Measurements from ENCODE around the gene TFIP11.

The TFIP11 gene

DNA sequence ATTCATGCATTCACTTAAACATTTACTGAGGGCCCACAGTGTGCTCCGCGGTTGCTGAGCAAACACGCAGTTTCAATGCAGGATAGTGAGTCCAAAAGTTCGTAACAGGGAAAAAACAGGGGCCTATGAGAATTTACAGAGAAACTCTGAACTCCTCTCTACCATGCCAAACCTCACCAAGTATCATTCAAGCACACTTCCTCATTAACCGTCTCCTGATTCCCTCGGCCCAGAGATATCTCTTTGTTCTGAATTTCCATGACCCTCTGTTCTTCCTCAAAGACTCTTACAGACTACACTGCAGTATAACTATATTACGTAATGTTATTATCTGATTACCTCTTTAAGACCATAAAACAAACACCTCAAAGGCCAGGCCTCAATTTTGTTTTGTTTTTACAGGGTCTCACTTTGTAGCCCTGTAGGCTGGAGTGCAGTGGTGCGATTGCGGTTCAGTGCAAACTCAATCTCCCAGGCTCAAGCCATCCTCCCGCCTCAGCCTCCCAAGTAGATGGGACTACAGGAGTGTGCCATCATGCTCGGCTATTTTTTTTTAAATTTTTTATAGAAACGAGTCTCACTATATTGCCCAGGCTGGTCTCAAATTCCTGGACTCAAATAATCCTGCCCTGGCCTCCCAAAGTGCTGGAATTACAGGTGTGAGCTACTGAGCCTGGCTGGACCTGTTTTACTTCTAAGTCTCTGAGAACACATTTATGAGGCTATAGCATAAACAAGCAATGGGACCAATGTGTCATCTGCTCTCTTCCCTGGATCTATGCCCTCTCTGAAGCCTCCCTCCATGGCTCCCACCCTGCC lies 32.3 kb downstream of the TFIP11 start:
- DNase-seq (ENCODE audit: low read depth, low spot score) = no peak

GRCh38 chr22:26479043-26479791 lies 33.1 kb downstream of the TFIP11 start:
- DNase-seq (ENCODE audit: low read depth, low spot score) = no peak

DNA sequence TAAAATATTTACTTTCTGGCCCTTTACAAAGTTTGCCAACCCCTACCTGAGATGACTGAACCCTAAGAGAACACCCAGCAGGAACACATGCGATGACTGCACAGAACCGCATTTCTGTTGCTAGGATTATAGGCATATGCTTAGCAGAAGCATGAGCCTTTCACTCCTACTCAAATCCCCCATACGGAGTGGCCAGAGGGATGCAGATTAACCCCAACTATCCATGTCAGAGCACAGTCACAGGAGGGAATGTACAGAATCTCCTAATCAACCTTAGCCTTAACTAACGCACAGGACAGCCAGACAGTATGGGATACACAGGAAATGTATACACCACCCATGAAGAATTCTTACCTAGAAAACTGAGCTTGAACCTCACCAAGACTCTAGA lies 34.9 kb downstream of the TFIP11 start:
- no peak for DNase-seq (ENCODE audit: low read depth, low spot score)

DNA sequence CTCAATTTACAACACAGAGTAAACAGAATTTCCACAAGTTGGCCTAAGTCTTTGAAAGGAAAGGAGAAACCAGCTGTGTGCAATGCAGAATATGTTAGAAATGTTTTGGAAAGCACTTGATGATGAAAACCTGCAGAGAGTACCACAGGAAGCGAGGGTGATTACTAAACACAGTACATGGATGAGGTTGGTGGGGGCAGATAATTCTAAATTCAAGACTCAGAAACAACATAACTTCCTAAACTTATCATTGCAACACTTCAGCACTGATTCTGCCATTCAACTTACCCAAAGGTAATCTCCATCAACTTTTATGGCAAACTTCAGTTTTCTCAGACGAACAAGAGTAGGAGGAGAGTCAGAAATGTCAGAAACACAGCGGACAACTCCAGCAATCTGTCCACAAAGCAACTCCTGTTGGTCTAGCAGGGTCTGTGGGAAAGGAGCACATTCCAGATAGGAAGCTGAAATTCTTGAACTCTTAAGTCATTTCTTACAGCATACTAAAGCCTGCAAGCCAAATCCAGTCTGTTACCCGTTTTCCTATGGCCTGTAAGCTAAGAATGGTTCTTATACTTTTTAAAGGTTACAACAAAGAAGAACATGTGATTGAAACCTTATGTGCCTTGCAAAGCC lies 35.5 kb downstream of the TFIP11 start:
- DNase-seq (ENCODE audit: low read depth, low spot score) = no peak

DNA sequence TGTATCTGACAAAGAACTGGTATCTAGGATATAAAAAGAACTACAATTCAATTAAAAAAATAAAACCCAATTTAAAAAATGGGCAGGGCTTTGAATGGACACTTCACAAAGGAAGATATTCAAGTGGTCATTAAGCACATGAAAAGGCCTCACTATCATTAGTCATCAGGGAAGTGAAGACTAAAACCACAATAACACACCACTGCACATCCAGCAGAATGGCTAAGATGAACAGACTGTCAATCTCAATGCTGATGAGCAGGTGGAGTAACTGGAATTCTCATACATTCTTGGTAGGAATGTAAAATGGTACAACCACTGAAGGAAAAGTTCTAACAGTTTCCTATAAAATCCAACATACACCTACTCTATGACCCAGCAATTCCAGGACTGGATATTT lies 37.6 kb downstream of the TFIP11 start:
- DNase-seq (ENCODE audit: low read depth, low spot score) = no peak

DNA sequence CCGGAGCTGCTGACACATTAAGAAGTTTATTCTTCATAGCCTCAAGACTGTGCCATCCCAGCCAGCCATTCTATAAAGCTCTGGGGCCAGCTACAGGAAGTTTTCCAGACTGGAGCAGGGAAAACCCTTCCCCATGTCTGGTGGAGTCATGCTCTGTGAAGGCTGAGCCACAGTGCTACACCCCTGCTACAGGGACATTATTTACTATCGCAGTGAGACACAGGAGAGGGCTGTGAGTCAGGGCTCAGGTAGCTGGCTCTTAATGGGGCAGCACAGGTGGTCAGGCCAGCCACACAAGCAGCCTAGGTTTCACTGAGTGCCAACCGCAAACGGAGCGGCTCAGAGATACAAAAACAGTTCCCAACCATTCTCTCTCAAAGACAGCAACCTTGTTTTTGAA lies 40.8 kb downstream of the TFIP11 start:
- no peak for DNase-seq (ENCODE audit: low read depth, low spot score)

DNA sequence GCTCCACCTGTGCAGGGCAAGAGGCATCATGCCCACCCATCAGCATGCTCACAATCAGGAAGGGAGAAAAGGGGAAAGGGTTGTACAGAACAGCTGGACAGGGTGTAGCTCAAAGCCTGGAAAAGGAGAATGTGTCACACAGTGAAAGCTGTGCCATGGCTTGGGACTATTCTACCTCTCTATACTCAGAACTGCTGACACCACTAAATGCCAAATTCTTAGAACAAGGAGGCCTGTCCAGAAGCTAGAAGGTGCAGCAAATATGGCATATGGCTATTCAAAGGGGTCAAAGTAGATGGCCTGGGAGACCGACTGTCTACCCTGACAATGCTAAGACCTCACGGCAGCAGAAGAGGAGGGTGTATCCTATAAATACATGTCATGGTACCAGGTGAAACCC lies 41.5 kb downstream of the TFIP11 start:
- no peak for DNase-seq (ENCODE audit: low read depth, low spot score)

DNA sequence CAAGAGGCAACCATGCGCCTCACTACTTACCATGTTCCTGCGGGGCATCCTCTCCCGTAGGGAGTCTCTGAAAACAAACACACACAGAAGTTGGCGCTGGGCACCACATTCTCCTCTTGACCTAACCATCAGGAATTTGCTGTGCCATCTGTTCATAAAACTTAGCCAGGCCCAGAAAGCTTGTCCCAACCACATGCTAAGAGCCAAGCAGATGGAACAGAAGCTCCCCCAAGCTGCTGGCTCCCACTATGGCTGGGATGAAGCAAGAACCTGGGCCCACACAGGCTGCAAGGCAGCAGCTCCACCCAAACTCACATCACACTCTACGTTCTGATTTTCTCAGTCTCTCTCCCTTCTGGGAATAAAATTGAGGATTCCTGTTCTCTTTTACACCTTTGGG lies 46.1 kb downstream of the TFIP11 start:
- no peak for DNase-seq (ENCODE audit: low read depth, low spot score)

DNA sequence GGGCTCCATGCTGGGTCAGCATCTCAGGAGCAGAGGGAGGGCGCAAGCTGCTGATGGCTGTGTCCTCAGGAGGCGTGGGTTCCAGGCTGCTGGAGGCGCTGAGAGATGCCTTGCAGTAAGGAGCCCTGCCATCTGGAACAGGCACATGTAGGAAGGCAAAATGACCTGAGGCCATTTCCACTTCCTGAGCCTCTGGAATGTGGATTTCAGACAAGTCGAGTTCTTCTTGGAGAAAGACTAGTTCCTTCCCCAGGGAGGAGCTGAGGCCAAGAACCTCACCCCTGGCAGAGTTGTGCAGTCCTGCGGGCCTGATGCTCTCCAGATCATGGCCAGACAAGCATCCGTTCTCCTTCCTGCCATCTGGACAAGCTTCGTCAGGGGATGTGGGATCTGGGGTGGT lies 48.0 kb downstream of the TFIP11 start:
- no peak for DNase-seq (ENCODE audit: low read depth, low spot score)

DNA sequence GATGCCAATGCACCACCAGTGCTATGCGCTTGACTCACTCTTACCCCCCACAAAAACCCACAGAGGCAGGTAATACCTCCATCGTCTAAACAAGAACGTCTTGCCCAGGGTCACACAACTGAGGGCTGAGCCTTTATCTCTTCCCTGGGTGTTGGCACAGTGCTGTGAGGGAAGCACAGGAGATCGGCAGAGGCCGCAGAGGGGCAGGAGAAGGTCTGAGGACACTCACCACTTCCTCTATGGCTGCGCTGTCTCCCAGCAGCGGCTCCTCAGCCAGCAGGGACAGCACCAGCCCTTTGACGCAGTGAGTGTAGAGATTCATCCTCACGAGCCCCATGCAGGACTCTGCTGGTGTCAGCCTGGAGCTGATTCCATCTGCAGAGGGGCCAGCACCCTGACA lies 48.6 kb downstream of the TFIP11 start:
- DNase-seq (ENCODE audit: low read depth, low spot score) = no peak

DNA sequence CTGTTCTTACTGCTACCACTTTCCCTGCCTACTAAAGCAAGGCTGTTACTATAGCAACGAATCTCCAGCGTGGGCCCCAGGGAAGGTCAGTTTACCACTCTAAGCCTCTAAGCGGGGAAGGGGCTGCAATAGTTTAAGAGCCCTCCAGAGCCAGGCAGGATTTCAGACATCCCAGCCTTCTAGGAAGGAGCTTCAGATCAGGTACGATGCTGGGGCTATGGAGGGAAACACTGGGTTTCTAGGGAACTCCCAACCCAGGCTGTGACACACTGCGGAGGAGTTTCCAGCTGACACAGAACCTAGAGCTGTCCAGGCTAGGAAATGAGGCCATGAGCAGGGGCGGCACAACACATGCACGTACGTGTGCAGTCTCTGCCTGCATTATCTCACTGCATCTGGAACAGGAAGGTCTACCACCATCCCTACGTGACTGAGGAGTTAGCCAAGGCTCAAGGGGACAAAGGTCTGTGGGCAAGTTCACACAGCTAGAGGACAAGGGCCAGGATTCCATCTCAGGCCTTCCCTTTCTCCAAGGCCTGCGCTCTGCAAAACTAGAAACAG lies 49.1 kb downstream of the TFIP11 start:
- DNase-seq (ENCODE audit: low read depth, low spot score) = no peak

DNA sequence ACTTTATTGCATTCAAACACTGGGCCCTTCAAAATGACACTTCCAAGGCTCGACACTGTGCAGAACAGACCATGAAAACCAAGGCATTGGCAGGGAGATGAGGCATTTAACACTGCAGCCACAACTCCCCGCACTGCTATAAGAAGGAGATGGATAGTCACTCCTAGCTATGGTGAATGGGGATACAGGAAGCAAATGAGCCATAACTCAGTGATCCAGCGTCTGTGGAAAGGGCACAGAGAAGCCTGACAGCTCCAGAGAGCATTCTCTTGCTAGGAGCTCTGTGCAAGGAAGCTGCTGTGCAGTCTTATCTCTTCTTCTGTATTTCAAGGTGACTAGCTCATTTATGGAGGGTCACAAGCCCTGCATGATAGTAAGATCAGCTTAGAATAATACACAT lies 49.6 kb downstream of the TFIP11 start:
- no peak for DNase-seq (ENCODE audit: low read depth, low spot score)

GRCh38 chr22:26462051-26462450 lies 50.2 kb downstream of the TFIP11 start:
- DNase-seq (ENCODE audit: low read depth, low spot score) = no peak

GRCh38 chr22:26461188-26461810 lies 51.0 kb downstream of the TFIP11 start:
- DNase-seq (ENCODE audit: low read depth, low spot score) = peak; percentile 9

DNA sequence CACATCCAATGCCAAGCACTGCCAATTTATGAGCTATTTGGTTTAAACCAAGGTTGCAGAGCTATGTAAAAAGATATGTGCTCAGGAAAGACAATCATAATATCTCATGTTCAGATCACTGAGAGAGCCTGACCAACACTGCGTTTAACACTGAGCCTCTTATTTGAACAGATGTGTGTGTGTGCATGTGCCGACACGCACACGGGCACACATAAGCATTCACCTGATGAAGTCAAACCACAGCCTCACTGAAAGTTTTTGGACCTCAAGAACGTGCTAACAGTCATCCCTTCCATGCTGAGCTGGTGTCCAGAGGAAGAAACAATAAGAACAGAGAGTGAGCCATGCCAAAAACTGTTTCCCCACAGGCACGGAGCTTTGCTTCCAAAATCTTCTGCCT lies 52.1 kb downstream of the TFIP11 start:
- no peak for DNase-seq (ENCODE audit: low read depth, low spot score)

DNA sequence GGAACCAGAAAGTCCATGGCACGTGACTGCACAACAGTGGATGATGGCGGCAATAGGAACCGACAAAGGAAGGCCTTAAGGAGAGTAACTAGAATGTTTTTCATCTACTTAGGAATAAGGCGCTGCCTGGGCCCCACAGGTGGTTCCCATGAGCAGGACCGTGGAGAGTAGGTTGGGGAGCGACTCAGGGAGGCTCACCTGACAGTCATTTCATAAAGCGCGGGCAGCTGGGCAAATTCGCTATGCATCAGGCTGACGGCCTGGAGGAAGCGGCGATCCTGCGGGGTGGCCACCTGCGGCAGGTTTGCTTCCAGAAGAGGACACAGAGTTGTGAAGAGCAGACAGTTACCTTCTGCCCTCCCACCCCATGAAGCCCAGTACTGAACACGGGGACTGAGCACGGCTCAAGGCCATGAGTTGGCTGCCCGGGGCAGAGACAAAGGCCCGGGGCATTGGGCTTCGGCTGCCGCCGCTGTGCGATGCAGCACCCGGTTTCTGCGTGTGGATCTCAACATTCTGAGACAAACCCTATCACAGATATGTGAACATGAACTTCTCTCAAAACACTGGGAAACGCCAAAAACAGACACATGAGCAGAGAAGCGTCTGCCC lies 54.5 kb downstream of the TFIP11 start:
- no peak for DNase-seq (ENCODE audit: low read depth, low spot score)

DNA sequence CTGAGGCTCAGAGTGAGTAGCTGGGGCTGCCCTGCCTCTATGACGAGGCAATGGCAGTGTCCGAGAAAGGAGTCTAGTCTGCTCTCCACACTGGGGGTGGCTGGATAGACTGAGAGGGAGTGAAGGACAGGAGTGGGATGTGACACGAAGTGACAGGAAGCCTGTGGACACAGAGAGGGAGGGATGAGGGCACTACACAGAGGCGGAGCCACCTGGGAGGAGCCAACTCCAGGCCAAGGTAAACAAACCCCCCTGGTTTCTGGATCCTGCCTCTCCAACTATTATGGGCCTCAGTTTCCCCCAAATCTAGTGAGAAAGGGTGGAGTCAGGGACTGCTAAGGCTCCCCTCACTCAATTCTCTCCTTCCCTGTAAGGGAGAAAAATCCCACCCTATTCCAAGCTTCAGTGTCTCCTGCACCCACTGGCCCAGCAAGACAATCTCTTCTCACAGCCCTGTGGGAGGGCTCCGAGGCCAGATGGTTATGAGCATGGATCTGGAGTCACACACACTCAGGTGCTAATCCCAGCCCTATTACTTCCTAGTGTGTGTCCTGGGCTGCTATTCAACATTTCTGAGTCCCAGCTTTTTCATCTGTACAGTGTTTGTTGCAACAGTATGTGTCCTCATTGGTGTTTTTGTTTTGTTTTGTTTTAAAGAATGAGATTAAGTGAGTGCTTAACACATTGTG lies 58.3 kb downstream of the TFIP11 start:
- DNase-seq (ENCODE audit: low read depth, low spot score) = no peak

DNA sequence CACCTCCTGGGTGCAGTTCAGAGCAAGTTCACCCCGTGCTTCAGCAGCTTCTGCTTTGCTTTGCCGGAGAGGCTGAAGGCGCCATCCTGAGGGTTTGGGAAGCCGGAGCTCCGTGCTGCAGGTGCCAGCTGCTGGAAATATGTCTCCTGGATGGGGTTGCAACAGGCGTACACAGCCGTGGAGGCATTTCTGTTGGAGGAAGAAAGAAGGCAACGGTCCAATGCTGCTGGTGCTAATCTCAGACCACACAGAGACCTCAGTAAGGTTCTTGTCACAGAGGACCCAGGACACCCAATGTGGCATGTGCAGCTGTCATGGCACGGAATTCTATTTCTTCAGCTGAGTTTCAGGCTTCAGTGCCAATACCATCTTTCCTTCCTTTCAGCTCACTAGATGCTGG lies 59.1 kb downstream of the TFIP11 start:
- DNase-seq (ENCODE audit: low read depth, low spot score) = no peak

DNA sequence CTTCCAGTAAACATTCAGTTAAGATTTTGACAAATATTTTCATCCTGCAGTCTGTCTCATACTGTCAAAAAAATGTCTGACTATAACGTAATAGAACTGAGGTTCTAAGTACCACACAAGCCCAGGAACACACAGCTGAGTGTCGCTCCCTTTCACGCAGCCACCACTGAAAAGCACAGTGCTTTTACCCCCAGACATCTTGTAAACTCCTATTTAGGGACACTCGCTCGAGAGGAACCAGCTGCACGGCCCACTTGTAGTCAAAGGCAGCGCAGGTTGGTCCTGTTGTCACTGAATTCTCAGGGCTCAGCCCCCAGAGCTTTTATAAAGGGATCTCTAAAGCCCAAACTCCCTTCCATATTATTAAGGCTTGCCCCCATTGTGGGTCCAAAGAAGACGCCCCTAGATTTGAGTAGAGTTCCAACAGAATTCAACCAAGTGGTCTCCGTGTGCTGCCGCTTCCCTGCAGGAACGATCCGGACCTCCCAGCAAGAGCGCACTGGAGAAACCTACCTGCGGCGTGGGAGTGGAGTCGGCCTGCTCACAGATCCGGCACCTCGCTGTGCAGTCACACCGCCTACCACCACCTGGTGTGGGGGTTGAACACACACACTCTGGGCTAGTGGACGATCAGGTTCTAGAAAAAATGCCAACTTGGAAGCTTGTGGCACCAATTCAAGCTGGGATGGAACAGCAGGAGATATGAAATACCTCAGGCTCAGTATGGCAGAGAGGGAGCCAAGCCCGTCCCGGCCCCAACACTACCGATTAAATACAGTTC lies 59.8 kb downstream of the TFIP11 start:
- DNase-seq (ENCODE audit: low read depth, low spot score) = no peak
